GM21576 (cell line): ENCODE measurements around the gene ERBB2.
"Not testable (repeated sequence)": the region's sequence is repeated elsewhere in the genome, so short reads cannot be mapped to it uniquely, and the experiment has no call there.

Experiments used
- ATAC-seq: cut with Tn5 transposase; IDR thresholded peaks from one replicate; pipeline ENCODE4 v1.9.1; 2021; ENCODE audit warnings: mild to moderate bottlenecking, moderate library complexity; ENCODE audit not compliant: unreplicated experiment

The ERBB2 gene

GRCh38 chr17:39722965-39723848 lies 23.3 kb downstream of the ERBB2 start:
- ATAC-seq, result no peak

GRCh38 chr17:39724731-39725130 lies 24.9 kb downstream of the ERBB2 start:
- ATAC-seq, result no peak

GRCh38 chr17:39725923-39726322 lies 26.1 kb downstream of the ERBB2 start:
- not testable (repeated sequence) for ATAC-seq

- ATAC-seq, result no peak
Measured at GRCh38 chr17:39726617-39727016, 26.8 kb downstream of the ERBB2 start.

DNA sequence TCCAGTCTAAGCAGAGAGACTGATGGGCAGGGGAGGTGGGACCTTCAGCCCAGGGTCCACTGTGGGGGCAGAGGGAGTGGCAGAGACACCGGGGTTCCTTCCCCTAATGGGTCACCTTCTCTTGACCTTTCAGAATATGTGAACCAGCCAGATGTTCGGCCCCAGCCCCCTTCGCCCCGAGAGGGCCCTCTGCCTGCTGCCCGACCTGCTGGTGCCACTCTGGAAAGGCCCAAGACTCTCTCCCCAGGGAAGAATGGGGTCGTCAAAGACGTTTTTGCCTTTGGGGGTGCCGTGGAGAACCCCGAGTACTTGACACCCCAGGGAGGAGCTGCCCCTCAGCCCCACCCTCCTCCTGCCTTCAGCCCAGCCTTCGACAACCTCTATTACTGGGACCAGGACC lies 27.7 kb downstream of the ERBB2 start:
- ATAC-seq, result no peak

- no peak for ATAC-seq
Measured at GRCh38 chr17:39729280-39729851, 29.5 kb downstream of the ERBB2 start.

GRCh38 chr17:39730095-39730921 lies 30.4 kb downstream of the ERBB2 start, which contains the start of gene MIEN1:
Gene MIEN1 (minus strand): TSS chr17:39730532. CDS start chr17:39730495, 37 bp downstream.
- peak; percentile 73 for ATAC-seq

GRCh38 chr17:39732586-39732985 lies 32.7 kb downstream of the ERBB2 start:
- ATAC-seq, result no peak

GRCh38 chr17:39735882-39736281 lies 36.0 kb downstream of the ERBB2 start:
- no peak for ATAC-seq

DNA sequence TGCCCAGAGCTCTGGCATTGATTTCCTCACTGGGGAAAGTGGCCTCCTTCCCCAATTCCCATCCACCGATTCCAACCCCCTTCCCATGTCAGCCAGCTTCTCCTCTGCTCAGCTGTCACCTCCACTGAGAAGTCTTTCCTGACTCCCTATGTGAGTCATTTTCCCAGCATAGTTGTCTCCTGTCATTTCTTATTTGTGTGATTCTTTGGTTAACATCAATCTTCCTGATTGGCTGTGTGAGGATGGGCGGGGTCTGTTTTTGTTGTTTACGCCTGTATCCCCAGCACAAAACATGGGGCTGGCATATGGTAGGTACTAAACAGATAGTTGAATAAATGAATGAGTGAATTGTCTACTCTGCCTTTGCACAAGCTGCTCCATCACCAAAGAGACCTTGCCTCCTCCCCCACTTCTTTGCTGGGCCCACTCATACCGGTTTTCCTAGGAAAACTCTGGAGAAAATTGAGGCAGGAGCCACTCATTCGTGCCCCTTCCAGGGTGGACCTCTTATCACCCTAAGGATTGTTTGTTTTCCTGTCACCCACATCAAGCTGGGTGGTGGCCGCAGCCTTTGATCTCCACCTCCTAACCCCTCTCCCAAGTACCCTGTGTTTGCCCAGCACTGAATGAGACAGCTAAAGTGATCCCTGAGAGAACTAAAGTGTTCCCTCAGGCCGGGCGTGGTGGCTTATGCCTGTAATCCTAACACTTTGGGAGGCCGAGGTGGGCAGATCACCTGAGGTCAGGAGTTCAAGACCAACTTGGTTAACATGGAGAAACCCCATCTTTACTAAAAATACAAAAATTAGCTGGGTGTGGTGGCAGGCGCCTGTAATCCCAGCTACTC lies 36.7 kb downstream of the ERBB2 start:
- ATAC-seq, result no peak

DNA sequence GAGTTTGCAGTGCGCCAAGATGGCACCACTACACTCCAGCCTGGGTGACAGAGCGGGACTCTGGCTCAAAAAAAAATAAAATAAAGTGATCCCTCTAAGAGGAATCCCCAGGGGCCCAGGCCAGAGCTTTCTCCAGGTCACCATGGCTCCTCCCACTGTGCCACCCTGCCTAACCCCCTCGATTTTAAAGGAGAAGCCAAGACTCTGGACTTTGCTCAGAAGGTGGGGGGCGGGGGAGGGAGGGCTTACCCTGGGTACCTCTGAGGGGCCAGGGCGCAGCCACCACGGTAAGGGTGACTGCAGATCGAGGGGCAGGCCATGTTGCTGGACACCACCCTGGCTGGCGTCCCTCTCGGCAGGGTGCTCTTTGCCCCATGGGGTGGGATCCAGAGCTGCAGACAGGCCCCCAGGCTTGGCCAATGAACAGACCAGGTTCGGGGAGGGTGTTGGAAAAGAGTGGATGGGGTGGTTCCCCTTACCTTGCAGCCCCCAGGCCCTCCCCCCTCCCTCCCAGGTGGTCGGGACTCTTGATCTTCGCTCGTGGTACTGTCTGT lies 37.4 kb downstream of the ERBB2 start:
- ATAC-seq, result no peak

DNA sequence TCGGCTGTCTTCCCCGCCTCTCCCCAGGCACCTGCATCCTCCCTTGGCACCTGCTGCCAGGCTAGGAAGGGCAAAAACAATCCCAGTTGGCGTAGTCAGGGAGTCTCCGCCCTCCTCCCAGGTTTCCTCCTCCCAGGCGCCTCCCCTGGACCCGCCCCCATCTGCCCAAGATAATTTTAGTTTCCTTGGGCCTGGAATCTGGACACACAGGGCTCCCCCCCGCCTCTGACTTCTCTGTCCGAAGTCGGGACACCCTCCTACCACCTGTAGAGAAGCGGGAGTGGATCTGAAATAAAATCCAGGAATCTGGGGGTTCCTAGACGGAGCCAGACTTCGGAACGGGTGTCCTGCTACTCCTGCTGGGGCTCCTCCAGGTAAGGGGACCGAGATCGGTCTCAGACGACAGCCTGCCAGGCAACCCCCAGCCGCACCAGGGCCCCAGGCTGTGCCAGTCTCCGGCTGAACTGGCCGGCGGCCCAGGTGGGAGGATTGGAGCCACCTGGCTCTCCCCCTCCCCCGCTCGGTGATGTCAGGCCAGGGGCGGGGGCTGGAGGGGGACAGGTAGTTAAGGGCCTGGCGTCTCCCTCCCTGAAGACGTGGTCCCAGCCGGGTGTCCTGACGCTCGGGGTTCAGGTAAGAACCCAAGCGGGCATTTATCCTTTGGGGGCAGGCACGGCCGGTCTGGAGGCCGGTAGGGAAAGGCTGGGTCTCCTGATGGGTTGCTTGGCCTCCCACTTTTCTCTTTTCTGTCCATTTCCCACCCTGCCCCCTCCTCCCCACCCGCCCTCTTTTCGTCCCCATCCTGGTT lies 38.1 kb downstream of the ERBB2 start, which contains the start of gene GRB7:
Gene GRB7, plus strand, starts transcription at position 179 of the 808 bp plus-strand sequence. CDS start 4,364 bp downstream, outside the sequence.
- ATAC-seq, result no peak

- ATAC-seq, result no peak
Measured at GRCh38 chr17:39738568-39738901, 38.7 kb downstream of the ERBB2 start.

GRCh38 chr17:39738983-39739884 lies 39.4 kb downstream of the ERBB2 start:
- no peak for ATAC-seq

DNA sequence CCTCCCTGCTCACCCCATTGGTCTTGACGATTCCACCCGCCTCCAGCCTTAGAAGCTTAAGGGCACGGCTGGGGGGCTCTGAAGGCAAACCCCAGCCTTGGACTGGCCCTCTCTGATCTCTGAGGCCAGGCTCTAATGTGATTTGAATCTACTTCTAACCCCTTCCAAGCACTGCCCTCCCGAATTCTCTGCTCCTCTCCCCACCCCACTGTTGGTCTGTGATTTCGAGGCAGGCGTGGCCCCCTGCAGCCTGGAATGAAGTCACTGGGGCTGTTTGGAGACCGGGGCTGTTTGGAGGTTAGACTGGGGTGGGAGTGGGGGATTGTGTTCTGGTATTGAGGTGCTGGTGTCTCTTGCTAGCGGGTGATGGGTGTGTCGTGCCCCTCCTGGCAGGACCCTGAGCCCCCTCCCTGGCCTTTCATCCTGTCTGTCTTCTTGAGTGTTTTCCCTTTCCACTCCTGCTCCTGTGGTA lies 40.1 kb downstream of the ERBB2 start:
- no peak for ATAC-seq

- ATAC-seq, result no peak
Measured at GRCh38 chr17:39740357-39741111, 40.7 kb downstream of the ERBB2 start.

GRCh38 chr17:39742126-39742855 lies 42.4 kb downstream of the ERBB2 start:
- no peak for ATAC-seq
